NT2/D1 (cell line): ENCODE measurements around the gene FER.

Source experiments
- YY1 ChIP-seq: IDR thresholded peaks from 2 replicates; pipeline ENCODE4 v1.6.1; 2011; ENCODE audit not compliant: insufficient read length, insufficient read depth
- ZNF274 ChIP-seq: IDR thresholded peaks from 2 replicates; pipeline ENCODE4 v1.6.1; 2011; ENCODE audit warnings: mild to moderate bottlenecking, low read depth, low read length

DNA sequence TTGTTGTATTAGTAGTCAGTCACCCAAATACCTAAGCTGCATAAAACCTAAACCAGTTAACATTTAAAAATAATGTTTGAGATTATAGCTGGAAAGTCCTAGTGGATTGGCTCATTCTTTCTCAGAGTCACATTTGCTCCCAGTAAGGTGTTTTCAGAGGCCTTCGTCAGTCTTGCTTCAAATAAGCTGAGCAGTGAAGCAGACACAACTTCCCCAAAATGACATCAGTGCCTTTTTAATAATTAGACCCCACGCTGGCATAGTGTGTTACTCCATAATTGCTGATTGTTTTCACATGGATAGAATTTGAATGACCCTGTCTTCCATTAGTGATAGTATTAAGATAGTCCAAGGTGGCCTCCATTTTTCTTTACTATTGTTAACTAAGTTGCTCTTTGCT lies 416.3 kb downstream of the FER start:
- no peak for TF ChIP-seq ZNF274
- TF ChIP-seq YY1: no peak
